Transverse colon (tissue), 4 donors: Measurements from ENCODE around the gene ZMAT5. TPM values are rescaled to one million over a fixed set of nuclear protein-coding genes. Genes with fewer than 3 reads are reported as not detected.

Source experiments
- DNase-seq: peaks from one replicate; pipeline ENCODE4 v3.0.0-alpha.2; 2019
- H3K27ac ChIP-seq, 4 donors: fragments of 200-600 bp; sonication (generic); 2 replicates each; pipeline ENCODE4 v1.5.1; 2016 to 2018; ENCODE audit warnings: inconsistent platforms in 4 of 4
- H3K27me3 ChIP-seq: fragments of 200-600 bp; sonication (generic); 2 replicates; pipeline ENCODE4 v1.5.1; 2017; ENCODE audit warnings: inconsistent platforms
- H3K36me3 ChIP-seq, 4 donors: fragments of 200-600 bp; sonication (generic); 2 replicates each; pipeline ENCODE4 v1.5.1; 2017 to 2019; ENCODE audit warnings: inconsistent platforms in 4 of 4
- H3K4me1 ChIP-seq, 4 donors: fragments of 200-600 bp; sonication (generic); 2 replicates each; pipeline ENCODE4 v1.5.1; 2017 to 2020; ENCODE audit warnings: inconsistent platforms in 4 of 4
- H3K4me3 ChIP-seq, 4 donors: fragments of 200-600 bp; sonication (generic); 1 replicate in 1 of 4; 2 replicates in 3 of 4; pipeline versions ENCODE4 v1.5.1 to v1.6.1; 2017 to 2019; ENCODE audit warnings: inconsistent platforms in 4 of 4
- H3K9me3 ChIP-seq, 2 donors: fragments of 200-600 bp; sonication (generic); 2 replicates each; pipeline ENCODE4 v1.5.1; 2017 to 2019; ENCODE audit warnings: inconsistent platforms in 2 of 2
- CTCF ChIP-seq, 5 experiments: fragments of 200-600 bp in 3 of 5; fragments of 450-650 bp in 2 of 5; sonication (generic) in 3 of 5; IDR thresholded peaks; 1 replicate in 2 of 5; 2 replicates in 3 of 5; pipeline ENCODE4 v1.5.1; 2016 to 2017; ENCODE audit warnings: antibody characterized with exemption in 5 of 5, inconsistent platforms in 3 of 5, mild to moderate bottlenecking in 2 of 5, moderate library complexity in 1 of 5
- EP300 ChIP-seq: sonication (generic); formaldehyde crosslinking; IDR thresholded peaks from one replicate; pipeline ENCODE4 v1.6.1; 2017; ENCODE audit warnings: antibody characterized with exemption, low read depth
- POLR2A ChIP-seq: fragments of 450-650 bp; IDR thresholded peaks from one replicate; pipeline ENCODE4 v1.6.1; 2016; ENCODE audit warnings: antibody characterized with exemption, mild to moderate bottlenecking, moderate library complexity
- POLR2AphosphoS5 ChIP-seq, 3 donors: sonication (generic); formaldehyde crosslinking; IDR thresholded peaks; one replicate each; pipeline ENCODE4 v1.6.1; 2016; ENCODE audit warnings: antibody characterized with exemption in 3 of 3
- WGBS, 2 donors: methylation state at CpG; one replicate each; pipeline ENCODE4 v1.1.5; 2018; ENCODE audit warnings: low coverage in 1 of 2; 5-methylcytosine and 5-hydroxymethylcytosine counted together
- in situ Hi-C, 4 donors: fragments of 200-750 bp; cut with MboI; loops; one replicate each; pipeline versions ENCODE4 v1.15.0 to v1.15.1; 2017; ENCODE audit warnings: low sequenced_read_pairs in 3 of 4, low pct_ligation_motif_present in 1 of 4, low pct_unique_long_range_greater_than_20kb in 1 of 4
- intact Hi-C: fragments of 100-400 bp; cut with DNase I; formaldehyde crosslinking; loops from one replicate; pipeline ENCODE4 v1.15.1; 2023; ENCODE audit warnings: low total_unique reads
- total RNA-seq, 4 donors: library from RNA; depleted of rRNA; stranded (reverse); fragments of >200 nt; gene quantifications; one replicate each; pipeline ENCODE4 v1.1.0, GENCODE V29; 2016

ZMAT5 gene
- total RNA-seq, 4 donors from 2014 or later, result 13.8 to 20.2 (median 19.1) TPM; not detected in 1

GRCh38 chr22:29707010-29707409 lies 59.8 kb downstream of the ZMAT5 start:
- H3K36me3 ChIP-seq, result no peaks in the 10 kb centered on the region
- WGBS, 2 donors, result 73 to 80% methylated on average over 2 to 18 of the region's 18 CpGs
- H3K4me3 ChIP-seq, result no peak overlapping the region
- peaks cover 0 to 35% (median 24%) of the 10 kb centered on the region in 4 donors for H3K4me1 ChIP-seq
- in situ Hi-C loops (no loop called here), intact Hi-C loops (no loop called here)
- DNase-seq, result no peak
- H3K27me3 ChIP-seq, result peaks cover 14% of the 10 kb centered on the region
- TF ChIP-seq EP300 (no peak), POLR2A (no peak), POLR2AphosphoS5 (IDR thresholded peaks at IDR 0.05) (no peak), CTCF (IDR thresholded peaks at IDR 0.05) (no peak)
- H3K27ac ChIP-seq, result no peak overlapping the region
- H3K9me3 ChIP-seq, result no peaks in the 10 kb centered on the region

- Histone ChIP-seq H3K4me1 (peaks cover 0 to 39% (median 30%) of the 10 kb centered on the region in 4 donors), H3K9me3 (no peaks in the 10 kb centered on the region), H3K4me3 (no peak overlapping the region), H3K27ac (no peak overlapping the region), H3K36me3 (no peaks in the 10 kb centered on the region), H3K27me3 (peaks cover 14% of the 10 kb centered on the region)
- 80% methylated on average over 9 of the region's 9 CpGs; no CpG with 5 or more reads in 1 of the 2 donors for WGBS, 2 donors
- intact Hi-C loops (no loop called here), in situ Hi-C loops (no loop called here)
- no peak for TF ChIP-seq CTCF (IDR thresholded peaks at IDR 0.05)
- no peak for TF ChIP-seq EP300
- TF ChIP-seq POLR2AphosphoS5 (IDR thresholded peaks at IDR 0.05), result no peak
- TF ChIP-seq POLR2A, result no peak
- DNase-seq, result no peak
Observed at GRCh38 chr22:29706486-29706885, 60.3 kb downstream of the ZMAT5 start.

GRCh38 chr22:29705651-29706050 lies 61.2 kb downstream of the ZMAT5 start:
- peak overlapping the region in 1 of 4 donors; percentile 17 for H3K27ac ChIP-seq
- in situ Hi-C loops (no loop called here), intact Hi-C loops (no loop called here)
- no peak for TF ChIP-seq EP300
- TF ChIP-seq POLR2AphosphoS5 (IDR thresholded peaks at IDR 0.05), result no peak
- TF ChIP-seq POLR2A, result no peak
- peaks cover 14% of the 10 kb centered on the region for H3K27me3 ChIP-seq
- DNase-seq, result no peak
- H3K9me3 ChIP-seq, result no peaks in the 10 kb centered on the region
- H3K4me3 ChIP-seq, result no peak overlapping the region
- no peaks in the 10 kb centered on the region for H3K36me3 ChIP-seq
- 81% methylated on average over 7 of the region's 7 CpGs; no CpG with 5 or more reads in 1 of the 2 donors for WGBS, 2 donors
- peaks cover 0 to 43% (median 38%) of the 10 kb centered on the region in 4 donors for H3K4me1 ChIP-seq

- DNase-seq, result no peak
- TF ChIP-seq POLR2AphosphoS5 (IDR thresholded peaks at IDR 0.05) (no peak), POLR2A (no peak), EP300 (no peak), CTCF (IDR thresholded peaks at IDR 0.05) (no peak)
- Histone ChIP-seq H3K36me3 (no peaks in the 10 kb centered on the region), H3K27ac (peak overlapping the region in 3 of 4 donors; percentile 14 to 37 (median 28)), H3K27me3 (peaks cover 14% of the 10 kb centered on the region), H3K4me3 (no peak overlapping the region), H3K9me3 (no peaks in the 10 kb centered on the region), H3K4me1 (peaks cover 0 to 42% (median 39%) of the 10 kb centered on the region in 4 donors)
- in situ Hi-C loops, result no loop called here
- 16% methylated on average over 11 of the region's 14 CpGs; no CpG with 5 or more reads in 1 of the 2 donors for WGBS, 2 donors
- intact Hi-C loops, result no loop called here
Observed at GRCh38 chr22:29704528-29705285, 62.1 kb downstream of the ZMAT5 start.
